Astrocyte of the spinal cord (primary cell): ENCODE measurements around the gene SIGLEC6.

Experiments
- DNase-seq: peaks from one replicate; pipeline ENCODE4 v3.0.0; 2011; ENCODE audit warnings: low read depth, low spot score
- H3K4me3 ChIP-seq: 2 replicates; pipeline ENCODE4 v1.5.1; 2011; ENCODE audit warnings: low read depth, mild to moderate bottlenecking, low read length, moderate library complexity
- CTCF ChIP-seq: IDR thresholded peaks from 2 replicates; pipeline ENCODE4 v1.5.1; 2012; ENCODE audit warnings: low read depth, mild to moderate bottlenecking, low read length, inconsistent platforms
- in situ Hi-C: cut with HindIII; loops from 2 replicates; pipeline ENCODE4 v1.10.0; 2017; ENCODE audit warnings: low sequenced_read_pairs

The SIGLEC6 gene

GRCh38 chr19:51531349-51532315, at the start of gene SIGLEC6:
Gene SIGLEC6 (minus strand): TSS chr19:51531670. CDS start chr19:51531648, 22 bp downstream.
- in situ Hi-C loops = no loop called here
- H3K4me3 ChIP-seq = no peak within 1 kb of the TSS
- no peak for TF ChIP-seq CTCF
- DNase-seq = no peak

GRCh38 chr19:51576850-51577249, 45.4 kb upstream of the SIGLEC6 start:
- in situ Hi-C loops = no loop called here
- no peak for DNase-seq
- H3K4me3 ChIP-seq = no peak overlapping the region
- no peak for TF ChIP-seq CTCF

GRCh38 chr19:51573331-51573730, 41.9 kb upstream of the SIGLEC6 start:
- in situ Hi-C loops = no loop called here
- TF ChIP-seq CTCF = no peak
- no peak for DNase-seq
- H3K4me3 ChIP-seq = no peak overlapping the region

GRCh38 chr19:51572908-51573307, 41.4 kb upstream of the SIGLEC6 start:
- H3K4me3 ChIP-seq = no peak overlapping the region
- in situ Hi-C loops = no loop called here
- DNase-seq = peak; percentile 37
- TF ChIP-seq CTCF = no peak

GRCh38 chr19:51572410-51572809, 40.9 kb upstream of the SIGLEC6 start:
- peak overlapping the region; percentile 88 for H3K4me3 ChIP-seq
- TF ChIP-seq CTCF = no peak
- no peak for DNase-seq
- in situ Hi-C loops = no loop called here

GRCh38 chr19:51571599-51571998, 40.1 kb upstream of the SIGLEC6 start:
- in situ Hi-C loops = no loop called here
- peak overlapping the region; percentile 88 for H3K4me3 ChIP-seq
- peak; percentile 28 for DNase-seq
- TF ChIP-seq CTCF = no peak
